Endothelial cell of umbilical vein (primary cell): ENCODE measurements around the gene RTN4.

ENCODE experiments used
- CTCF ChIP-seq, 2 donors: IDR thresholded peaks; 1 replicate in 1 of 2; 2 replicates in 1 of 2; pipeline ENCODE4 v1.5.1; 2011; ENCODE audit warnings: low read length in 2 of 2, mild to moderate bottlenecking in 2 of 2, moderate library complexity in 2 of 2, control low read depth in 1 of 2, inconsistent platforms in 1 of 2, low read depth in 1 of 2; ENCODE audit not compliant: insufficient read depth in 1 of 2; ENCODE audit errors: extremely low read depth in 1 of 2
- EZH2 ChIP-seq: IDR thresholded peaks from 2 replicates; pipeline ENCODE4 v1.6.1; 2012; ENCODE audit warnings: borderline replicate concordance, low read depth, mild to moderate bottlenecking, moderate library complexity, low read length, inconsistent platforms; ENCODE audit not compliant: severe bottlenecking
- FOS ChIP-seq: IDR thresholded peaks from 2 replicates; pipeline ENCODE4 v1.6.1; 2011; ENCODE audit warnings: mild to moderate bottlenecking, low read length, moderate library complexity, borderline replicate concordance; ENCODE audit not compliant: insufficient read depth
- GATA2 ChIP-seq: IDR thresholded peaks from 2 replicates; pipeline ENCODE4 v1.7.0; 2011; ENCODE audit warnings: low read depth, mild to moderate bottlenecking, moderate library complexity, mixed read lengths, low read length; ENCODE audit not compliant: insufficient read length, insufficient read depth
- JUN ChIP-seq: IDR thresholded peaks from 2 replicates; pipeline ENCODE4 v1.6.1; 2011; ENCODE audit warnings: borderline replicate concordance, low read depth; ENCODE audit not compliant: insufficient read length, insufficient read depth
- MAX ChIP-seq: IDR thresholded peaks from 2 replicates; pipeline ENCODE4 v1.6.1; 2011; ENCODE audit not compliant: insufficient read depth, insufficient read length
- MYC ChIP-seq: IDR thresholded peaks from one replicate; pipeline ENCODE4 v1.6.1; 2011; ENCODE audit warnings: mild to moderate bottlenecking, low read depth, low read length
- POLR2A ChIP-seq: IDR thresholded peaks from 2 replicates; pipeline ENCODE4 v1.6.1; 2012; ENCODE audit warnings: low read depth, mild to moderate bottlenecking, control low read depth, low read length
- POLR2AphosphoS5 ChIP-seq: IDR thresholded peaks from 2 replicates; pipeline ENCODE4 v1.6.1; 2012; ENCODE audit warnings: low read depth, mild to moderate bottlenecking, control low read depth, low read length, moderate library complexity; ENCODE audit not compliant: insufficient read depth

GRCh38 chr2:54957321-54957999 lies 92.8 kb downstream of the RTN4 start:
- TF ChIP-seq POLR2A (no peak), CTCF (IDR thresholded peaks at IDR 0.05; ENCODE audit: extremely low read depth in 1 of 2, insufficient read depth in 1 of 2, low read depth in 1 of 2, low read length in 2 of 2) (no peak), MAX (no peak), EZH2 (no peak), FOS (no peak), POLR2AphosphoS5 (no peak), MYC (no peak), JUN (no peak), GATA2 (no peak)
